Neural cell (in vitro differentiated cells): ENCODE data around the gene HSF4. TPM values are rescaled to one million over a fixed set of nuclear protein-coding genes. Genes with fewer than 3 reads are reported as not detected.
A peak's percentile ranks its signal among the peaks of the same experiment; 100 is the strongest.

Experiments used
- H2AFZ ChIP-seq: fragments of 200-600, 300-800 bp; sonication (generic), shearing (Covaris generic); 2 replicates; pipeline ENCODE4 v1.6.0; 2014; ENCODE audit warnings: low read depth, mild to moderate bottlenecking, antibody characterized with exemption, low read length, moderate library complexity
- H3F3A ChIP-seq: fragments of 200-600 bp; shearing (Covaris generic); 2 replicates; pipeline ENCODE4 v1.6.1; 2016; ENCODE audit warnings: mild to moderate bottlenecking, moderate library complexity, mixed read lengths, antibody characterized with exemption, low read length; ENCODE audit not compliant: insufficient read depth, poor library complexity, severe bottlenecking
- H3K27ac ChIP-seq: fragments of 200-600, 300-800 bp; sonication (generic), shearing (Covaris generic); 2 replicates; pipeline ENCODE4 v1.5.1; 2014; ENCODE audit warnings: mild to moderate bottlenecking, low read length, moderate library complexity
- H3K27me3 ChIP-seq: fragments of 300-800, 200-600 bp; sonication (generic), shearing (Covaris generic); 2 replicates; pipeline ENCODE4 v1.6.0; 2014; ENCODE audit warnings: mild to moderate bottlenecking, low read depth, low read length, moderate library complexity; ENCODE audit not compliant: insufficient read depth
- H3K36me3 ChIP-seq: fragments of 300-800, 200-600 bp; sonication (generic), shearing (Covaris generic); 2 replicates; pipeline ENCODE4 v1.5.1; 2014; ENCODE audit warnings: mild to moderate bottlenecking, antibody characterized with exemption, low read length, moderate library complexity; ENCODE audit not compliant: insufficient read depth
- H3K4me2 ChIP-seq: fragments of 300-800, 200-600 bp; sonication (generic), shearing (Covaris generic); 2 replicates; pipeline ENCODE4 v1.6.0; 2014; ENCODE audit warnings: mild to moderate bottlenecking, low read length
- H3K4me3 ChIP-seq: fragments of 300-800, 200-600 bp; sonication (generic), shearing (Covaris generic); 2 replicates; pipeline ENCODE4 v1.5.1; 2014; ENCODE audit warnings: mild to moderate bottlenecking, low read length, moderate library complexity
- H3K79me2 ChIP-seq: fragments of 200-600 bp; shearing (Covaris generic); replicated peaks from 2 replicates; pipeline ENCODE4 v1.6.0; 2014; ENCODE audit warnings: mild to moderate bottlenecking, low read length, moderate library complexity; ENCODE audit not compliant: insufficient read depth
- H3K9ac ChIP-seq: fragments of 300-800, 200-600 bp; sonication (generic), shearing (Covaris generic); 2 replicates; pipeline ENCODE4 v1.6.1; 2016; ENCODE audit warnings: mild to moderate bottlenecking, low read length, mixed read lengths
- H3K9me2 ChIP-seq: fragments of 200-600 bp; shearing (Covaris generic); 2 replicates; pipeline ENCODE4 v1.6.1; 2016; ENCODE audit warnings: mild to moderate bottlenecking, low read length, mixed read lengths; ENCODE audit not compliant: insufficient read depth
- H3K9me3 ChIP-seq: fragments of 200-600, 300-800 bp; sonication (generic), shearing (Covaris generic); 2 replicates; pipeline ENCODE4 v1.6.1; 2016; ENCODE audit warnings: mild to moderate bottlenecking, mixed run types, low read length, moderate library complexity, mixed read lengths
- H4K20me1 ChIP-seq: fragments of 200-600 bp; shearing (Covaris generic); 2 replicates; pipeline ENCODE4 v1.6.1; 2016; ENCODE audit warnings: mild to moderate bottlenecking, mixed run types; ENCODE audit not compliant: insufficient read depth
- CTCF ChIP-seq: fragments of 450-650 bp; IDR thresholded peaks from 2 replicates; pipeline ENCODE4 v1.5.1; 2014; ENCODE audit warnings: antibody characterized with exemption, mild to moderate bottlenecking, moderate library complexity; ENCODE audit not compliant: poor library complexity, severe bottlenecking
- EP300 ChIP-seq: fragments of 450-650 bp; conservative IDR thresholded peaks from 2 replicates; pipeline ENCODE4 v1.6.1; 2014; ENCODE audit warnings: antibody characterized with exemption, mild to moderate bottlenecking, moderate library complexity; ENCODE audit not compliant: poor library complexity, severe bottlenecking
- EZH2 ChIP-seq: fragments of 200-600, 300-800 bp; shearing (Covaris generic), sonication (generic); IDR thresholded peaks from 2 replicates; pipeline ENCODE4 v1.6.1; 2014; ENCODE audit warnings: antibody characterized with exemption, low read length, borderline replicate concordance, mild to moderate bottlenecking; ENCODE audit not compliant: insufficient read depth, poor library complexity, severe bottlenecking
- MXI1 ChIP-seq: fragments of 450-650 bp; conservative IDR thresholded peaks from 2 replicates; pipeline ENCODE4 v1.6.1; 2014; ENCODE audit warnings: antibody characterized with exemption, mild to moderate bottlenecking; ENCODE audit not compliant: poor library complexity, severe bottlenecking
- POLR2AphosphoS5 ChIP-seq: IDR thresholded peaks from 2 replicates; pipeline ENCODE4 v1.6.1; 2012
- RAD21 ChIP-seq: fragments of 450-650 bp; conservative IDR thresholded peaks from 2 replicates; pipeline ENCODE4 v1.6.1; 2014; ENCODE audit warnings: antibody characterized with exemption, mild to moderate bottlenecking, moderate library complexity
- REST ChIP-seq: IDR thresholded peaks from 2 replicates; pipeline ENCODE4 v1.6.1; 2012; ENCODE audit warnings: borderline replicate concordance
- SMC3 ChIP-seq: fragments of 450-650 bp; conservative IDR thresholded peaks from 2 replicates; pipeline ENCODE4 v1.6.1; 2014; ENCODE audit warnings: antibody characterized with exemption, mild to moderate bottlenecking, moderate library complexity; ENCODE audit not compliant: poor library complexity
- TAF1 ChIP-seq: IDR thresholded peaks from 2 replicates; pipeline ENCODE4 v1.6.1; 2012; ENCODE audit warnings: low read depth
- polyA plus RNA-seq: library from polyadenylated mRNA; depleted of rRNA; stranded (reverse); fragments of >200 nt; gene quantifications from 2 replicates; pipeline ENCODE4 v1.2.3, GENCODE V29; 2014

The HSF4 gene
- polyA plus RNA-seq, 1 donor from 2014 or later: 12.7 TPM

DNA sequence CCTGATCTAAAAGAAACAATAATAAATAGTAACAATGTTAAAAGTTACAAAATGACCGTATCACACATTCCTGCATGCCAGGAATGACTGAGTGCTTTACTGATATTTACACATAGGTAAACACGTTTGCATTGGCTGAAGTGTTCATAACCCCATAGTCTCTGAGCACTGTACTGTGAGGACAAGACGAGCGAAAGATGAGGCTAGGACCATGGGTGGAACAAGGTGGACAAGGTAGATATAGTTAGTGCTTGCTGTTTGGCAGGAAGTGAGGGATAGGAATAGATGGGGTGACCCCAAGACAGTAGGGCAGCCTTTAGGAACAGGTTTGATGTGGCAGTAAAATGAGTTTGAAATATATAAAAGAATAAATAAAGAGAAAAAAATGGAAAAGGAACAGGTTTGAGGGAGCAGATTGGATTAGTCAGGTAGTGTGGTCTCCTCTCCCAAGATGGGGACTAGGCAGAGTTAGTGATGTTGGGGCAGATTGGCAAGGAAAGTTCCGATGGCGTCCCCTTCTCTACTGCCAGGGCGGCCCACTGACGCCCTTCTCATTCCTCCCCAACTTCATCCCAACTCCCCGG lies 27.0 kb downstream of the HSF4 start:
- H3K4me2 ChIP-seq: no peak overlapping the region
- H3K4me3 ChIP-seq: peak overlapping the region; percentile 100
- H2AFZ ChIP-seq: no peak overlapping the region
- H3K27me3 ChIP-seq: no peaks in the 10 kb centered on the region
- no peak overlapping the region for H3K27ac ChIP-seq
- no peaks in the 10 kb centered on the region for H4K20me1 ChIP-seq
- TF ChIP-seq SMC3: no peak
- no peak for TF ChIP-seq EZH2
- TF ChIP-seq POLR2AphosphoS5: no peak
- no peak for TF ChIP-seq EP300
- no peak for TF ChIP-seq CTCF
- H3K79me2 ChIP-seq: peaks cover 15% of the 10 kb centered on the region
- no peaks in the 10 kb centered on the region for H3K9me2 ChIP-seq
- no peaks in the 10 kb centered on the region for H3K36me3 ChIP-seq
- no peaks in the 10 kb centered on the region for H3K9me3 ChIP-seq
- H3K9ac ChIP-seq: no peak overlapping the region
- no peaks in the 10 kb centered on the region for H3F3A ChIP-seq

DNA sequence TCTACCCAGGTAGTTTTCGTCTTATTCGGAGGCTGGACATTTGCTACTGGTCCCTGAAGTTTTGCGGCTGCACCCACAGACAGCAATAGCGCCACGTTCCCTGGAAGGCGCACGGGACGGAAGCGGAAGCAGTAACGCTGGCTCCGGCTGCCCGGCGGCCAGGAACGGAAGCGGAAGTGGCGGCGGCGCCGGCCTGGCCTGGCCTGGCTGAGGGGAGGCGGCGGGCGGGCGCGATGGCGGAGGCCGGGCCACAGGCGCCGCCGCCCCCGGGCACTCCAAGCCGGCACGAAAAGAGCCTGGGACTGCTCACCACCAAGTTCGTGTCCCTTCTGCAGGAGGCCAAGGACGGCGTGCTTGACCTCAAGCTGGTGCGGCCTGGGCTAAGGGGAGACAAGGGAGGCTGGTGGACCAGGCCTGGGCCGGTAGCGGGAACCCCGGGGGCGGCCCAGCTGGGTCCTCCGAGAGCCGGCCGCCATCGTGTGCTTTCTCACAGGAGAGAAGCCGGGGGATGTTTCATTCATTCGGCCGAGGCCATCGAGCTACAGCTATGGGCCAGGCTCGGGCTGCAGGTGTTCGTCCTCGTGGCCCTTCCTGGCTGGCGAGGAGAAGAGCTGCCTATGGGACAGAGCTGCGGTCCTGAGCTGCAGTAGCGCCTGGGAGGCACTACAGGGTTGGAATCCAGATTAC lies 27.6 kb downstream of the HSF4 start, which contains the start of gene E2F4:
E2F4 (plus strand) TSS at position 161 of the 687 bp plus-strand sequence; CDS start at position 234, 73 bp downstream.
- Histone ChIP-seq H3K4me3 (peak within 1 kb of the TSS; percentile 100), H4K20me1 (no peaks in the 10 kb centered on the region), H3K27me3 (no peaks in the 10 kb centered on the region), H3K9ac (peak within 1 kb of the TSS; percentile 89), H3K4me2 (peak within 1 kb of the TSS; percentile 86), H3F3A (no peaks in the 10 kb centered on the region), H3K27ac (peak within 1 kb of the TSS; percentile 48), H3K9me3 (no peaks in the 10 kb centered on the region), H3K36me3 (no peaks in the 10 kb centered on the region), H3K79me2 (peaks cover 15% of the 10 kb centered on the region), H2AFZ (peak within 1 kb of the TSS; percentile 52), H3K9me2 (no peaks in the 10 kb centered on the region)
- TF ChIP-seq TAF1 (peak; percentile 58), EZH2 (no peak), MXI1 (peak; percentile 92), SMC3 (peak; percentile 33), POLR2AphosphoS5 (peak; percentile 81), EP300 (peak; percentile 50)

DNA sequence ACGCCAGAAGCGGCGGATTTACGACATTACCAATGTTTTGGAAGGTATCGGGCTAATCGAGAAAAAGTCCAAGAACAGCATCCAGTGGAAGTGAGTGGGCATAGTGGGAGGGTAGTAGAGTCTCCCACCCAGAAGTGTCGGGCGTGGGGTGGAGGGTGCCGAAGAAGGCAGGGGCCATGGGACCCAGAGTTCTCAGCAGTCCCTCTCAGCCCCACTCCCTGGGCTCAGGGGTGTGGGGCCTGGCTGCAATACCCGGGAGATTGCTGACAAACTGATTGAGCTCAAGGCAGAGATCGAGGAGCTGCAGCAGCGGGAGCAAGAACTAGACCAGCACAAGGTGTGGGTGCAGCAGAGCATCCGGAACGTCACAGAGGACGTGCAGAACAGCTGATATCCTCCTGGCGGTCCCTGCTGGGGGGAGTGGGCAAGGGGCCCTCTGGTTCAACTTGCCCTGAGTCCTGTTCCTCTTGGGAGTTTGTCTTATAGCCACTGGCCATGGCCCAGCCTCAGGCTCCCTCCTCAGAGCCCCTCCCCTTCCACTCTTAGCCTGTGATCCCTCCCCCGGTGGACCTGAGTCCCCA lies 28.3 kb downstream of the HSF4 start:
- Histone ChIP-seq H3F3A (no peaks in the 10 kb centered on the region), H3K36me3 (no peaks in the 10 kb centered on the region), H3K4me3 (peak overlapping the region; percentile 100), H3K4me2 (peak overlapping the region; percentile 86), H3K9me3 (no peaks in the 10 kb centered on the region), H4K20me1 (no peaks in the 10 kb centered on the region), H3K79me2 (peaks cover 15% of the 10 kb centered on the region), H3K9ac (peak overlapping the region; percentile 89), H3K27me3 (no peaks in the 10 kb centered on the region), H3K27ac (peak overlapping the region; percentile 48), H2AFZ (peak overlapping the region; percentile 52), H3K9me2 (no peaks in the 10 kb centered on the region)
- TF ChIP-seq TAF1: no peak
- no peak for TF ChIP-seq MXI1
- no peak for TF ChIP-seq EZH2
- TF ChIP-seq POLR2AphosphoS5: no peak
- no peak for TF ChIP-seq SMC3
- TF ChIP-seq CTCF: no peak
- TF ChIP-seq RAD21: no peak
- no peak for TF ChIP-seq REST
- TF ChIP-seq EP300: no peak
